SJCRH30 (cell line): Measurements from ENCODE around the gene GPATCH2L. TPM values are rescaled to one million over a fixed set of nuclear protein-coding genes. Genes with fewer than 3 reads are reported as not detected.

Experiments
- DNase-seq, 2 experiments: peaks; one replicate each; pipeline ENCODE4 v3.0.0-alpha.2; 2015 to 2020
- H3K27ac ChIP-seq: fragments of 250-450 bp; sonication (Bioruptor Pico); 2 replicates; pipeline ENCODE4 v1.5.1; 2020; ENCODE audit warnings: mild to moderate bottlenecking, moderate library complexity
- H3K27me3 ChIP-seq: fragments of 250-450 bp; sonication (Bioruptor Pico); 2 replicates; pipeline ENCODE4 v1.5.1; 2020; ENCODE audit warnings: mild to moderate bottlenecking, moderate library complexity
- H3K36me3 ChIP-seq: fragments of 250-450 bp; sonication (Bioruptor Pico); 2 replicates; pipeline ENCODE4 v1.5.1; 2020; ENCODE audit warnings: mild to moderate bottlenecking, moderate library complexity
- H3K4me1 ChIP-seq: fragments of 250-450 bp; sonication (Bioruptor Pico); 2 replicates; pipeline ENCODE4 v1.5.1; 2020; ENCODE audit warnings: mild to moderate bottlenecking, moderate library complexity
- H3K4me3 ChIP-seq: fragments of 250-450 bp; sonication (Bioruptor Pico); 2 replicates; pipeline ENCODE4 v1.5.1; 2020; ENCODE audit warnings: mild to moderate bottlenecking, moderate library complexity
- H3K9me3 ChIP-seq: fragments of 250-450 bp; sonication (Bioruptor Pico); replicated peaks from 2 replicates; pipeline ENCODE4 v1.5.1; 2020; ENCODE audit warnings: mild to moderate bottlenecking, moderate library complexity
- total RNA-seq: library from RNA; depleted of rRNA; stranded (reverse); fragments of >200 nt; shearing (Covaris generic); gene quantifications from 2 replicates; pipeline ENCODE4 v1.2.3, GENCODE V29; 2014

Gene GPATCH2L
- total RNA-seq, 1 experiment from 2014 or later, result 49.4 TPM

DNA sequence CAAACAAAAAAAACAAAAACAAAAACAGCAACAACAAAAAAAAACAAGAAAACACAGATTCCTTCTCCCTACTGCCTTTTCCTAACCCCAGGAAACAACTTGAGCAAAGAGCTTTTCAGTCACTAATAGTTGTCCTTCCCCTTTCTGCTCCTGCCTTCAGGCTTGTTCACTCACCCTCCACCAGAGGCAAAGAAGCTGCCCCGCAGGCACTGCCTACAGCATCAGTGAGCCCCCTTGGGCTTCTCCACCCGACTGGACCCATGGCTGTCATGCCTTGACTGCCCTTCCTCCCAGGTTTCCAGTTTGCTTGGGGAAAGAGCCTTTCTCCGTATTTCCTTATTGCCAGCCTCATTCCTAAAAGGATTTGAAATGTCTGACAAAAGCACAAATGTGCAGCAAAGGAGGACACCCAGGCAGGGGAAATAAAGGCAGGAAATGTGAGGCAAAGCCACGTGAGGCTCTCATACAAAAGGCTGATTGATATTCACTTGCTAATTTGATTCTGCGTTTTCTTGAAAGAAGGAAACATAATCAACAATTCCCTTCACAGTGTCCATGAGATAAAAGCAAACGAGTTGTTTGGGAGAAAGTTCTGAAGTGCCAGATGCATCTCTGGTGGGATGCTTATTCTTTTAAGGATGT is 85.7 kb downstream of the GPATCH2L start:
- H3K4me3 ChIP-seq, result no peak overlapping the region
- peaks cover 3% of the 10 kb centered on the region; the same call in 1 of the 2 replicates for H3K9me3 ChIP-seq
- no peak for DNase-seq
- no peaks in the 10 kb centered on the region for H3K27me3 ChIP-seq
- H3K4me1 ChIP-seq, result peaks cover 20% of the 10 kb centered on the region
- no peaks in the 10 kb centered on the region for H3K36me3 ChIP-seq
- peak overlapping the region; percentile 90 for H3K27ac ChIP-seq

DNA sequence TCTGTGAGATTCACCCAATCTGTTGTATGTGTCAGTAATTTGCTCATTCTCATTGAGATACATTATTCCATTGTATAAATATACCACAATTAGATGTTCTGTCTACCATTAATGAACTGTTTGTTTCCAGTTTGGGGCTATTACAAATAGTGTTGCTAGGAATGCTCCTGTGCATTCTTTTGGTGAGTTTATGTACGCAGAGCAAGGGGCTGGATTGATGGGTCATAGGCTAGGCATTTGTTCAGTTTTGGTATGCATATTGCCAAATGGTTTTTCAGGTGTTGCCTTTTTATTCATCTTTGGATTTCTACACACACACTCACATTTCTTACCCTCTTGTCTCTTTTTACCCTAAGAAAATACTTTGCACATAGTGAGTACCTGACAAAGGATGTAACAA is 93.4 kb downstream of the GPATCH2L start:
- no peaks in the 10 kb centered on the region for H3K36me3 ChIP-seq
- no peak for DNase-seq
- H3K9me3 ChIP-seq, result 0 out of 2 replicates have a peak, but pooled peaks cover 3% of the 10 kb centered on the region
- H3K4me3 ChIP-seq, result no peak overlapping the region
- H3K27ac ChIP-seq, result no peak overlapping the region
- no peaks in the 10 kb centered on the region for H3K27me3 ChIP-seq
- H3K4me1 ChIP-seq, result no peaks in the 10 kb centered on the region

DNA sequence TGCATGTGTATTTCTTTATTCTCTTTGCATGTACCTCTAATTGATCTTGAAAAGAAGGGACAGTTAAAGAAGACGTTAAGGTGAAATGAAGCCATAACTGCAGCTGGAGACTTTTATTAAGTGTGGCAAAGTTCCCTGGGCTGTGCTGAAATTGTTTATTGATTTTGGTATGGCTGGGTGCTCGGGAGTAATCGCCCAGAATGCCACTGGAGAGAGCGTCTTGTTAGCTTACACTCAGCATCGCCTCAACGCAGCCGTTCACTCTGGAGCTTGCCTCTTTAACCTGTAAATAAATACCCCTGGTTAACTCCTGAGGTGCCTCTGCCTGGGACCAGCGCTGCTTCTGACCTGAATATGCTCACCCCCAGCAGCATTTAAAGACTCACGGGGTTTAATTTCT is 98.6 kb downstream of the GPATCH2L start:
- no peak overlapping the region for H3K4me3 ChIP-seq
- H3K27me3 ChIP-seq, result no peaks in the 10 kb centered on the region
- no peak for DNase-seq
- H3K27ac ChIP-seq, result no peak overlapping the region
- no peaks in the 10 kb centered on the region for H3K9me3 ChIP-seq
- no peaks in the 10 kb centered on the region for H3K36me3 ChIP-seq
- H3K4me1 ChIP-seq, result no peaks in the 10 kb centered on the region

DNA sequence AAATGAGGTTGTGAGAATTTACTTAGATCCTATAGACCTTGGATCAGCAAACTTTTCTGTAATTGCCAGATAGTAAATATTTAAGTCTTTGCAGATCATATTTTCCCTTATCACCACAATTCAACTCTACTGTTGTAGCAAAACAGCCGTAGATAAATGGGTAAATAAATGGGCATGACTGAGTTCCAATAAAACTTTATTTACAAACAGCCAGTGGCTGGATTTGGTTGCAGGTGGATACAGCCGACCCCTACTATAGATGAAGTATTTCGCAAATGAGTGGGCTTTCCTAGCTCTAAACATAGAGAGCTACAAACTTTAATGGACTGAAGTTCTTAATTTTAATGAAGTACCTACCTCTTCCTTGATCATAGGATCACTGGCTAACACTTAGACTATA is 100.7 kb downstream of the GPATCH2L start:
- Histone ChIP-seq H3K4me1 (peaks cover 12% of the 10 kb centered on the region), H3K36me3 (no peaks in the 10 kb centered on the region)

DNA sequence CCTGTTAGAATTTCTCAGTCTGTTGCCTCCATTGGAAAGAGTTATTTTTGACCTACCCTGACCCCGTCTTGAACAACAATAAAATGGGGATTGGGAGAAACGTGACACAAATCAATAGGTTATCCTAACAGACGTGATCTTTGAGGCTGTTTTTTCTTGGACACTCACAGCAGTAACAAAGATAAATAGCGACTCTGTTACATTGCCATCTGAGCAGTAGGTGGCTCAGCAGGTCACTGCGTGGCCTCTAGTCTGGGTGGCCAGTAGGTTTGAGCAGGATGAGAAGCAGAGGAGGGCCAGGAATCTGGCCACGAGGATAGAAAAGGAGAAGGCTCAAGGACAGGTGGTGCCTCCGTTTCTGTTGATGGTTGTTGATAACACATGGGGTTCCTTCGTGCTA is 101.4 kb downstream of the GPATCH2L start:
- Histone ChIP-seq H3K4me3 (no peak overlapping the region), H3K27me3 (no peaks in the 10 kb centered on the region), H3K36me3 (no peaks in the 10 kb centered on the region), H3K4me1 (peaks cover 19% of the 10 kb centered on the region), H3K27ac (no peak overlapping the region), H3K9me3 (no peaks in the 10 kb centered on the region)
- DNase-seq, result no peak

More for the DNA sequence above, 100.7 kb downstream of the GPATCH2L start:
- H3K4me3 ChIP-seq, result no peak overlapping the region
- H3K27me3 ChIP-seq, result no peaks in the 10 kb centered on the region
- DNase-seq, result no peak
- no peaks in the 10 kb centered on the region for H3K9me3 ChIP-seq
- no peak overlapping the region for H3K27ac ChIP-seq

DNA sequence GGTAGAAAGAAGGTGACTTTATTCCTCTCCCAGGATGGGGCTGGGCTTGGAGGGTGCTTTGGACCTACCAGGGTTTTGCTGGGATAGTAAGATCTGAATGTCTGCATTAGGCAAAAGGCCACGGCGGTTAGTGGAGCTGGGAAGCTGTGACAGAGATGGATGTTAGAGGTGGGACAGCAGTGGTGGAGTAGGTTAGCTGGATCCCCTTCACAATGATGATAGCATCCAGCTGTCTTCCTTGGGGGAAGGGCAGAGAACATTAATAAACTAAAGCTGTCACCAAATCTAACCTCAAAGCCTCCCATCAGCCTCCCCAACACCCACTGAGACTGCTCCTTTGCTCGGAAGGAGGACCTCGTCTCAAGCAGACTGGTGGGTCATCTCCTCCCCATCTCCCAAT is 104.8 kb downstream of the GPATCH2L start:
- peak in 1 of 2 experiments; percentile 22 for DNase-seq
- Histone ChIP-seq H3K4me3 (no peak overlapping the region), H3K27ac (no peak overlapping the region), H3K9me3 (no peaks in the 10 kb centered on the region), H3K4me1 (peaks cover 35% of the 10 kb centered on the region), H3K36me3 (no peaks in the 10 kb centered on the region), H3K27me3 (no peaks in the 10 kb centered on the region)

DNA sequence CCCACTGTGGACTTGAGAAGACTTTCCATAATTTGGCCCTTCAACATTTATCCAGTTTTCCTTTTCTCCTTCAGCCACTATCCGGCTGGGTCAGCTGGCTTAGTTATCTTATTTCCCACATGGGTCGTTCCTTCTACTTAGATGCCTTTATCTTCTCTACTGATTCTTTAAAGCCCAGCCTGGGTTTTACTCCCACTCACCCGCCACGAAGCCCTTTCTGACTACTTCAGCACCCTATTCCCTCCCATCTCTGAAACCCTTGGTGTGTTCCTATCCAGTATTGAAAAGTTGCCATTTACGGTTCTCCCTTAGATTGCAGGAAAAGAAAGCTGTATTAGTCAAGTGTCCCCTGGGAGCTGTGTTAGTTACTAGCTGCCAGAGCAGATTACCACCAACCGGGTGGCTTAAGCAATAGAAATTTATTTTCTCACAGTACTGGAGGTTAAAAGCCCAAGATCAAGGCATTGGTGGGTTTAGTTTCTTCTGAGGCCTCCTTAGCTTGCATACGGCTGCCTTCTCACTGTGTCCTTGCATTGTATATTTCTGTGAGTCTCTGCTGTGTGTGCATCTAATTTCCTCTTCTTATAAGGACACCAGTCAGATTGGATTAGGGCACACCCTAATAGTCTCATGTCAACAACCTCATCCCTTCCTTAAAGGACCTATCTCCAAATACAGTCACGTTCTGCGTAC is 105.5 kb downstream of the GPATCH2L start:
- Histone ChIP-seq H3K9me3 (no peaks in the 10 kb centered on the region), H3K4me1 (peaks cover 41% of the 10 kb centered on the region), H3K27ac (no peak overlapping the region), H3K4me3 (no peak overlapping the region), H3K36me3 (no peaks in the 10 kb centered on the region), H3K27me3 (no peaks in the 10 kb centered on the region)
- peak in 1 of 2 experiments; percentile 28 for DNase-seq

DNA sequence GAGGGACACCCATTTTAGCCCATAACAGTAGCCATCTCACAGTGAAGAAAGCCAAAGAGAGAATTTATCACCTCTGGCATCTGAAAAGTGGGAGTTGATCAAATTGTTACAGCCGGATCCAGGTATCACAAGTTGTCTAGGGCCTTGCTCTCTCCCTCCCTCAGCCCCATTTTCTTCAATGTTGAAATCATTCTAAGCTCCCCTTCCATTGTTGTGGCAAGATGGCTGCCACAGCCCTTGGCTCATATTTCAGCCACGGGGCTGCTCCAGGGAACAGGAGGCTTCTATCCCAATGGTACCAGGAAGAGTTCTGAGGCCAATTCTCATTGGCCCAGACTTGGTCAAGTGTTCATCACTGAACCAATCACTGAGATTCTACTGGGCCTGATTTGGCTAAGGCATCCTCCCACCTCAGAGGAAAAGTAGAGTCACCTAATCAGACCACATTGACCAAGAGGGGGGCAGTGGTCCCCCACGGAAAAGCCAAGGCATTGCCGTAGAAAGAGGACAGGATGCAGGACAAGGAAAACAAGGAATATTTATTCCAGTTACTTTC is 106.2 kb downstream of the GPATCH2L start:
- peaks cover 46% of the 10 kb centered on the region for H3K4me1 ChIP-seq
- H3K9me3 ChIP-seq, result no peaks in the 10 kb centered on the region
- no peak overlapping the region for H3K27ac ChIP-seq
- no peak overlapping the region for H3K4me3 ChIP-seq
- DNase-seq, result peak; percentile 22 to 56
- H3K36me3 ChIP-seq, result no peaks in the 10 kb centered on the region
- H3K27me3 ChIP-seq, result no peaks in the 10 kb centered on the region

DNA sequence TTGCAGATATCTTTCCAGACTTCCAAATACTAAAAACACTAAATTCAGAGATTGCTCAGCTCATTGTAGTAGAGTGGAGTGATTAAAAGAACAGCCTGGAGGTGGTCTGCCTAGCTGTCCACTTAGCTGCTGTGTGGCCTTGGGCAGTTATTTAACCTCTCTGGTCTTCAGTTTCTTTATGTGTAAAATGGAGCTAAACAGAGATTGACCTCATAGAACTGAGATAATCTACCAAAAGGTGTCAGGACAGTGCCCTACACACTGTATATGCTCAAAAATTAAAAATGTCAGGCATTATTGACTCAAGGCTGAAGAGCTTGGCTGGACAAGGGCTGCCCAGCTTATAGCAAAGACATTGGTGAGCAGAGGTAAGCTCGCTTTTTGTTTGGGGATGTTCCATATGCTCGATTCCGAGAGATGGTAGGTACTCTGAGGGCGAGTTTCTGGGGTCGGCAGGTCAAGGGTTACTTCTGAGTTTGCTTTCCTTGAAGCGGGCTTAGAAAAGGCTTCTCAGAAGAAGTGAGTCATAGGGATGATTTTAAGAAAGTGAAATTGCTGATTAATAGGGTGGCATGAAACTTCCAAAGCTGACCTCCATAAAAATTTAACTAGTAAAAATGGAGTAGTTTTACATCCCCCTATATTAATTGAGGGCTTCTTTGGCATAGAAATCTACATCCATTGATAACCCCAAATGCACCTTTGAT is 107.5 kb downstream of the GPATCH2L start:
- Histone ChIP-seq H3K9me3 (no peaks in the 10 kb centered on the region), H3K4me3 (no peak overlapping the region), H3K4me1 (peaks cover 46% of the 10 kb centered on the region), H3K27me3 (no peaks in the 10 kb centered on the region), H3K27ac (no peak overlapping the region), H3K36me3 (no peaks in the 10 kb centered on the region)
- no peak for DNase-seq

DNA sequence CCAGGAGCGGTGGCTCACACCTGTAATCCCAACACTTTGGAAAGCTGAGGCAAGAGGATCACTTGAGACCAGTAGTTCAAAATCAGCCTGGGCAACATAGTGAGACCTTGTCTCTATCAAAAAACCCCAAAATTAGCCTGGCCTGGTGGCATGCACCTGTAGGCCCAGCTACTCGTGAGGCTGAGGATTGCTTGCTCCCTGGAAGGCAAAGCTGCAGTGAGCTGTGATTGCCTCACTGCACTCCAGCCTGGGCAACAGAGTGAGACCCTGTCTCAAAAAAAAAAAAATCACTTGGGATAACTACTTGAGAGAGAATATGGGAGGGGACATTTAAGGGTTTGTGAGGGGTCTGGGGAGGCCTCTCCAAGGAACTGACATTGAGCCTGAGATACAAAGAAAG is 109.0 kb downstream of the GPATCH2L start:
- DNase-seq, result no peak

DNA sequence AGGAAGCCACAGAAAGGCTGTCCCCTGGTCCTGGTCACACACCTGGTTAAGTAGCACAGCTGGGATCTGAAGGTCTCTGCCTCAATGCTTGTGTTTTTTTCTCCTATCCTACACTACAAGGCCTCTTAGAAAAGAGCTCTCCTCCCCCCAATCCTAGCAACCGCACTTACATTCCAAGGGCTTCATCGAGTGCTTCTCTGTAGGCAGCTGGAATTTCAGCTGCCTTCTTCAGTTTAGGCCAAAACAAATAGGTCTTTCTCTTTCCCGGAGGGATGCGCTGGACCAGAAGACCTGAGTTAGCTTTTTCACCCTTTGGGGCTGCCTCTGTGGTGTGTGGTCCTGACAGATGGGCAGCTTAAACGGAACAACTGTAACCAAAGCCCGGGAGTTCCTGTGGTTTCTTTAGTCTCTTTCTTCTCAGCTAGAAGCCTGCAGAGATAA is 109.7 kb downstream of the GPATCH2L start:
- peak overlapping the region; percentile 78 for H3K27ac ChIP-seq
- DNase-seq, result peak; percentile 94 to 97
- no peaks in the 10 kb centered on the region for H3K36me3 ChIP-seq

More for the DNA sequence above, 109.0 kb downstream of the GPATCH2L start:
- Histone ChIP-seq H3K27me3 (no peaks in the 10 kb centered on the region), H3K36me3 (no peaks in the 10 kb centered on the region), H3K9me3 (no peaks in the 10 kb centered on the region), H3K4me3 (no peak overlapping the region), H3K27ac (peak overlapping the region; percentile 54), H3K4me1 (peaks cover 46% of the 10 kb centered on the region)

DNA sequence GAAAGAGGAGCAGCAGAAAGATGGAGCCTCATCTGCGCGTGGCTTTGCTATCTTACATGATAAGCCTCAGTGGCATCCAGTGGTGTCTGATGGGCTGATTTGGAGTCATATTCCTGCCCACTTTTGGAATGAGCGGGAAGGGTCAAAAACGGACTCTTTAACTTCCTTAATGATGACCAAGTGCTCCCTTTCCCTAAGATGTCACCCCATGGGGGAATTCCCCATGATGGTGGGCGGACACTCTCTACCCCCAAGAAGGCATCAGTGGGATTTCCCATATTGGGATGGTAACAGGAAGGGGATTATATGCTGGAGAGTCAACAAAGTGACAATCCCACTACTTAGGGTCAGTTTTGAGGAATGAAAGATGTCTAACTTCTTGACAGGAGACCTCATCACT is 110.9 kb downstream of the GPATCH2L start:
- H3K36me3 ChIP-seq, result no peaks in the 10 kb centered on the region
- no peaks in the 10 kb centered on the region for H3K27me3 ChIP-seq
- DNase-seq, result no peak
- H3K4me1 ChIP-seq, result peaks cover 31% of the 10 kb centered on the region
- H3K4me3 ChIP-seq, result no peak overlapping the region
- peak overlapping the region; percentile 78 for H3K27ac ChIP-seq
- no peaks in the 10 kb centered on the region for H3K9me3 ChIP-seq

More for the DNA sequence above, 109.7 kb downstream of the GPATCH2L start:
- H3K9me3 ChIP-seq, result no peaks in the 10 kb centered on the region
- H3K4me3 ChIP-seq, result no peak overlapping the region
- peaks cover 44% of the 10 kb centered on the region for H3K4me1 ChIP-seq
- no peaks in the 10 kb centered on the region for H3K27me3 ChIP-seq
